CD14-positive monocyte (primary cell): Measurements from ENCODE around the gene RUFY4. TPM values are rescaled to one million over a fixed set of nuclear protein-coding genes. Genes with fewer than 3 reads are reported as not detected.
A peak's percentile ranks its signal among the peaks of the same experiment; 100 is the strongest.
"Not testable (repeated sequence)": the region's sequence is repeated elsewhere in the genome, so short reads cannot be mapped to it uniquely, and the experiment has no call there.

ENCODE experiments used
- DNase-seq, 3 donors: peaks; one replicate each; pipeline ENCODE4 v3.0.0-alpha.2; 2011 to 2022
- H2AFZ ChIP-seq: 2 replicates; pipeline ENCODE4 v1.6.0; 2012; ENCODE audit warnings: mild to moderate bottlenecking, low read depth, low read length, inconsistent platforms; ENCODE audit not compliant: insufficient read depth, poor library complexity, severe bottlenecking
- H3K27ac ChIP-seq, 2 donors: 1 replicate in 1 of 2; 2 replicates in 1 of 2; pipeline ENCODE4 v1.5.1; 2012 to 2013; ENCODE audit warnings: low read length in 2 of 2, control low read depth in 1 of 2, inconsistent platforms in 1 of 2, low read depth in 1 of 2, mild to moderate bottlenecking in 1 of 2
- H3K27me3 ChIP-seq, 2 donors: one replicate each; pipeline versions ENCODE4 v1.6.0 to v1.6.1; 2011 to 2013; ENCODE audit warnings: low read length in 2 of 2; ENCODE audit not compliant: control insufficient read depth in 2 of 2, insufficient read depth in 2 of 2
- H3K36me3 ChIP-seq, 2 donors: replicated peaks in 1 of 2; 1 replicate in 1 of 2; 2 replicates in 1 of 2; pipeline versions ENCODE4 v1.5.1 to v1.6.1; 2012 to 2013; ENCODE audit warnings: low read length in 2 of 2, control low read depth in 1 of 2, inconsistent platforms in 1 of 2, mild to moderate bottlenecking in 1 of 2; ENCODE audit not compliant: insufficient read depth in 2 of 2, control insufficient read depth in 1 of 2
- H3K4me1 ChIP-seq, 2 donors: 1 replicate in 1 of 2; 2 replicates in 1 of 2; pipeline versions ENCODE4 v1.5.1 to v1.6.1; 2012 to 2013; ENCODE audit warnings: low read length in 2 of 2, control low read depth in 1 of 2, inconsistent platforms in 1 of 2, mild to moderate bottlenecking in 1 of 2, moderate library complexity in 1 of 2; ENCODE audit not compliant: insufficient read depth in 2 of 2, control insufficient read depth in 1 of 2
- H3K4me2 ChIP-seq: replicated peaks from 2 replicates; pipeline ENCODE3; 2012; ENCODE audit warnings: low read length, moderate library complexity, mild to moderate bottlenecking; ENCODE audit not compliant: poor library complexity, severe bottlenecking; ENCODE audit errors: extremely low read depth
- H3K4me3 ChIP-seq, 3 experiments: fragments of 200-600 bp in 1 of 3; sonication (generic) in 1 of 3; replicated peaks in 1 of 3; 1 replicate in 2 of 3; 2 replicates in 1 of 3; pipeline ENCODE4 v1.5.1; 2011 to 2013; ENCODE audit warnings: low read length in 3 of 3, mild to moderate bottlenecking in 3 of 3, control low read depth in 2 of 3, low read depth in 2 of 3, inconsistent platforms in 1 of 3, moderate library complexity in 1 of 3
- H3K79me2 ChIP-seq: 2 replicates; pipeline ENCODE4 v1.6.0; 2012; ENCODE audit warnings: mild to moderate bottlenecking, control low read depth, inconsistent platforms, low read length, moderate library complexity; ENCODE audit not compliant: insufficient read depth
- H3K9ac ChIP-seq: 2 replicates; pipeline ENCODE4 v1.6.0; 2017; ENCODE audit warnings: low read length, mild to moderate bottlenecking; ENCODE audit not compliant: insufficient read depth, poor library complexity, severe bottlenecking
- H3K9me3 ChIP-seq, 2 donors: replicated peaks in 1 of 2; 1 replicate in 1 of 2; 2 replicates in 1 of 2; pipeline versions ENCODE4 v1.5.1 to v1.6.1; 2012 to 2013; ENCODE audit warnings: low read length in 2 of 2, control low read depth in 1 of 2; ENCODE audit not compliant: control insufficient read depth in 1 of 2, insufficient read depth in 1 of 2
- H4K20me1 ChIP-seq: 2 replicates; pipeline ENCODE4 v1.6.0; 2012; ENCODE audit warnings: mild to moderate bottlenecking, low read length, control low read depth, moderate library complexity; ENCODE audit not compliant: insufficient read depth
- H3K27ac Mint-ChIP-seq, 7 donors: one replicate each; pipeline ENCODE4 v1.8.0; 2020; ENCODE audit warnings: mild to moderate bottlenecking in 7 of 7, mixed read lengths in 7 of 7, moderate library complexity in 6 of 7, inconsistent platforms in 2 of 7
- H3K27me3 Mint-ChIP-seq, 3 donors: one replicate each; pipeline ENCODE4 v1.8.0; 2021 to 2022; ENCODE audit warnings: low read depth in 3 of 3, mild to moderate bottlenecking in 3 of 3, mixed read lengths in 3 of 3, moderate library complexity in 3 of 3, inconsistent platforms in 1 of 3
- H3K36me3 Mint-ChIP-seq, 2 donors: one replicate each; pipeline ENCODE4 v1.8.0; 2020; ENCODE audit warnings: mixed read lengths in 2 of 2, inconsistent platforms in 1 of 2, mild to moderate bottlenecking in 1 of 2
- H3K4me1 Mint-ChIP-seq: one replicate; pipeline ENCODE4 v1.8.0; 2020; ENCODE audit warnings: mild to moderate bottlenecking, mixed read lengths
- H3K4me3 Mint-ChIP-seq, 2 donors: one replicate each; pipeline ENCODE4 v1.8.0; 2020; ENCODE audit warnings: mild to moderate bottlenecking in 2 of 2, mixed read lengths in 2 of 2, moderate library complexity in 1 of 2
- H3K9me3 Mint-ChIP-seq, 7 donors: one replicate each; pipeline ENCODE4 v1.8.0; 2020 to 2022; ENCODE audit warnings: mixed read lengths in 7 of 7, mild to moderate bottlenecking in 6 of 7, moderate library complexity in 6 of 7, inconsistent platforms in 2 of 7
- CTCF ChIP-seq: fragments of 200-600 bp; IDR thresholded peaks from one replicate; pipeline ENCODE4 v1.8.0; 2022; ENCODE audit warnings: antibody characterized with exemption, mild to moderate bottlenecking
- whole genome bisulfite sequencing: methylation state at CpG from one replicate; pipeline ENCODE4 v1.1.5; 2013; ENCODE audit warnings: missing lambda C conversion rate; ENCODE audit not compliant: insufficient coverage; 5-methylcytosine and 5-hydroxymethylcytosine counted together
- intact Hi-C, 2 donors: fragments of 100-400 bp; cut with micrococcal nuclease; formaldehyde crosslinking; loops; one replicate each; pipeline versions ENCODE4 v1.15.0 to v1.15.1; 2023
- polyA plus RNA-seq, 3 donors: library from polyadenylated mRNA; depleted of rRNA in 1 of 3; unstranded in 2 of 3; stranded (reverse) in 1 of 3; fragments of 300-500 nt in 2 of 3; fragments of >200 nt in 1 of 3; fragmentation: Illumina TruSeq in 2 of 3; gene quantifications; 1 replicate in 2 of 3; 2 replicates in 1 of 3; pipeline ENCODE4 v1.2.3, GENCODE V29; 2012 to 2021

Gene RUFY4
- polyA plus RNA-seq, 3 donors = 0.65 to 26.1 (median 0.68) TPM

GRCh38 chr2:218033590-218034496 lies 35.2 kb upstream of the RUFY4 start:
- DNase-seq = peak; percentile 19 to 32 (median 31)
- Histone ChIP-seq H3K27ac (peak overlapping the region; percentile 79 to 89), H3K36me3 (no peaks in the 10 kb centered on the region), H3K4me3 (peak overlapping the region; percentile 42 to 75 (median 62)), H2AFZ (peak overlapping the region; percentile 83), H3K27me3 (no peaks in the 10 kb centered on the region), H3K9me3 (no peaks in the 10 kb centered on the region), H4K20me1 (no peaks in the 10 kb centered on the region), H3K79me2 (peaks cover 32% of the 10 kb centered on the region), H3K9ac (peak overlapping the region; percentile 81), H3K4me1 (peaks cover 46 to 56% of the 10 kb centered on the region in 2 donors), H3K4me2 (peak overlapping the region; percentile 86)
- Mint-ChIP-seq H3K9me3 (no peaks in the 10 kb centered on the region), H3K27ac (peak overlapping the region; percentile 68 to 96 (median 87)), H3K4me1 (peaks cover 49% of the 10 kb centered on the region), H3K27me3 (peaks cover 0 to 6% (median 0%) of the 10 kb centered on the region in 3 donors), H3K4me3 (peak overlapping the region; percentile 84 to 90), H3K36me3 (peaks cover 0 to 2% of the 10 kb centered on the region in 2 donors)
- intact Hi-C loops = loop anchor here (5.0 kb wide), 2 partner anchors 33 to 38 kb away; partner anchors contain the start of gene RUFY4 (in 1 of the 2)
- no peak for TF ChIP-seq CTCF
- WGBS = 32% methylated on average over 45 of the region's 45 CpGs

GRCh38 chr2:218034497-218035213 lies 34.4 kb upstream of the RUFY4 start:
- not testable (repeated sequence) for H3K27me3 Mint-ChIP-seq, H3K27me3 ChIP-seq, H3K36me3 ChIP-seq, H3K9me3 ChIP-seq, H3K9me3 Mint-ChIP-seq, H3K36me3 Mint-ChIP-seq, H4K20me1 ChIP-seq
- peaks cover 30% of the 10 kb centered on the region for H3K79me2 ChIP-seq
- Mint-ChIP-seq H3K4me1 (peaks cover 55% of the 10 kb centered on the region), H3K4me3 (peak overlapping the region; percentile 84 to 90), H3K27ac (peak overlapping the region; percentile 68 to 96 (median 89))
- DNase-seq = peak; percentile 67 to 76 (median 73)
- WGBS = 7% methylated on average over 8 of the region's 24 CpGs
- peak overlapping the region; percentile 83 for H2AFZ ChIP-seq
- peaks cover 46 to 58% of the 10 kb centered on the region in 2 donors for H3K4me1 ChIP-seq
- peak overlapping the region; percentile 81 for H3K9ac ChIP-seq
- peak; percentile 74 for TF ChIP-seq CTCF
- H3K27ac ChIP-seq = peak overlapping the region; percentile 79 to 89
- H3K4me2 ChIP-seq = peak overlapping the region; percentile 86
- H3K4me3 ChIP-seq = peak overlapping the region; percentile 42 to 75 (median 62)
- intact Hi-C loops = loop anchor here (5.0 kb wide), 2 partner anchors 33 to 38 kb away; partner anchors contain the start of gene RUFY4 (in 1 of the 2)
